ENCODE data around the gene NHP2. TPM values are rescaled to one million over a fixed set of nuclear protein-coding genes. Genes with fewer than 3 reads are reported as not detected.
A peak's percentile ranks its signal among the peaks of the same experiment; 100 is the strongest.

The NHP2 gene
- polyA plus RNA-seq, 3 donors: 68.9 to 139 (median 108) TPM

DNA sequence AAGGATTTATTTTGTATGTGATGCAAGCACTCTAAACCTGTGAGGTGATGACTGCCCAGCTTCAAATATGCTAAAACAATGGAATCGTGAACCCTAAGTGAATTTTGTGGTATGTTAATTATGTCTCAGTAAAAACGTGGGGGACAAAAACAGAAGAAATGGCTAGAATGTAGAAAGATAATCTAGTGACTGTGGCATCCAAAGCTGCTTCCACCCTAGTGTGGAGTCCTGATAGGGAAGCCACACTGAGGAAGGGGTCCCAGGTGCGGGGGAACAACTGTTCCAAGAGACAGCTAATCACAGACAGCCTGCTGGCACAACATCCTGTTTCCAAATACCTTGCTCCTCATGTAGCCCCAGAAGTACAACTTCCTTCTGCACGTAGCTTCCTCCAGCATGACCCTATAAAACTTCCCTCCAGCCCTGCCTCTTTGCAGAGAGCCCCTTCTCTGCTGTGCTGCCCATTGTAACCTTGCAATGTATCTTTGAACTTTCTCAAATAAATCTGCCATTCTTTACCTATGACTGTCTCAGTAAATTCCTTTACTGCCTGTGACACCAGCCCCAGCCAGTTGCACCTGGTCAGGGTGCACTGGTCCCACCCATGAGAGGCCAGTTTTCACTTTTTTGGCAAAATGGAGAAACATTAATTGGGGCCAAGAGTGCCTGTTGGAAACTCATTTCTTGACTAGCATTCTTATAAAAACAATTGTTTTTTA, 28.6 kb upstream of the NHP2 start:
- 0% methylated on average over 4 of the region's 4 CpGs for WGBS (ENCODE audit: insufficient coverage)
- no peaks in the 10 kb centered on the region for H3K9me3 ChIP-seq (replicated peaks in 1 of 2; ENCODE audit: control insufficient read depth in 1 of 2, insufficient read depth in 1 of 2, low read length in 2 of 2)
- Mint-ChIP-seq H3K4me1 (peaks cover 23% of the 10 kb centered on the region), H3K27me3 (ENCODE audit: low read depth in 3 of 3) (peaks cover 0 to 2% (median 0%) of the 10 kb centered on the region in 3 donors), H3K27ac (peak overlapping the region in 5 of 7 donors; percentile 43 to 75 (median 60)), H3K36me3 (no peaks in the 10 kb centered on the region), H3K4me3 (peak overlapping the region in 1 of 2 donors; percentile 59), H3K9me3 (peaks cover 0 to 5% (median 1%) of the 10 kb centered on the region in 7 donors)
- H3K4me2 ChIP-seq (replicated peaks; ENCODE audit: extremely low read depth, low read length, poor library complexity, severe bottlenecking): no peak overlapping the region
- no peaks in the 10 kb centered on the region for H3K36me3 ChIP-seq (replicated peaks in 1 of 2; ENCODE audit: control insufficient read depth in 1 of 2, insufficient read depth in 2 of 2, low read length in 2 of 2)
- TF ChIP-seq, protein P1, sequence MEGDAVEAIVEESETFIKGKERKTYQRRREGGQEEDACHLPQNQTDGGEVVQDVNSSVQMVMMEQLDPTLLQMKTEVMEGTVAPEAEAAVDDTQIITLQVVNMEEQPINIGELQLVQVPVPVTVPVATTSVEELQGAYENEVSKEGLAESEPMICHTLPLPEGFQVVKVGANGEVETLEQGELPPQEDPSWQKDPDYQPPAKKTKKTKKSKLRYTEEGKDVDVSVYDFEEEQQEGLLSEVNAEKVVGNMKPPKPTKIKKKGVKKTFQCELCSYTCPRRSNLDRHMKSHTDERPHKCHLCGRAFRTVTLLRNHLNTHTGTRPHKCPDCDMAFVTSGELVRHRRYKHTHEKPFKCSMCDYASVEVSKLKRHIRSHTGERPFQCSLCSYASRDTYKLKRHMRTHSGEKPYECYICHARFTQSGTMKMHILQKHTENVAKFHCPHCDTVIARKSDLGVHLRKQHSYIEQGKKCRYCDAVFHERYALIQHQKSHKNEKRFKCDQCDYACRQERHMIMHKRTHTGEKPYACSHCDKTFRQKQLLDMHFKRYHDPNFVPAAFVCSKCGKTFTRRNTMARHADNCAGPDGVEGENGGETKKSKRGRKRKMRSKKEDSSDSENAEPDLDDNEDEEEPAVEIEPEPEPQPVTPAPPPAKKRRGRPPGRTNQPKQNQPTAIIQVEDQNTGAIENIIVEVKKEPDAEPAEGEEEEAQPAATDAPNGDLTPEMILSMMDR (IDR thresholded peaks at IDR 0.05): no peak
- intact Hi-C loops (cut with micrococcal nuclease): no loop called here
- no peak overlapping the region for H2AFZ ChIP-seq (ENCODE audit: insufficient read depth, low read depth, low read length, poor library complexity, severe bottlenecking)
- H4K20me1 ChIP-seq (ENCODE audit: insufficient read depth, low read length): no peaks in the 10 kb centered on the region
- no peak overlapping the region for H3K4me3 ChIP-seq (replicated peaks in 1 of 3; ENCODE audit: low read depth in 2 of 3, low read length in 3 of 3)
- no peak overlapping the region for H3K9ac ChIP-seq (ENCODE audit: insufficient read depth, low read length, poor library complexity, severe bottlenecking)
- peak overlapping the region in 1 of 2 donors; percentile 28 for H3K27ac ChIP-seq (ENCODE audit: low read depth in 1 of 2, low read length in 2 of 2)
- H3K79me2 ChIP-seq (ENCODE audit: insufficient read depth, low read length): no peaks in the 10 kb centered on the region
- DNase-seq: peak; percentile 21 to 41 (median 33)
- H3K27me3 ChIP-seq (ENCODE audit: control insufficient read depth in 2 of 2, insufficient read depth in 2 of 2, low read length in 2 of 2): no peaks in the 10 kb centered on the region
- H3K4me1 ChIP-seq (ENCODE audit: control insufficient read depth in 1 of 2, insufficient read depth in 2 of 2, low read length in 2 of 2): peaks cover 13 to 22% of the 10 kb centered on the region in 2 donors

DNA sequence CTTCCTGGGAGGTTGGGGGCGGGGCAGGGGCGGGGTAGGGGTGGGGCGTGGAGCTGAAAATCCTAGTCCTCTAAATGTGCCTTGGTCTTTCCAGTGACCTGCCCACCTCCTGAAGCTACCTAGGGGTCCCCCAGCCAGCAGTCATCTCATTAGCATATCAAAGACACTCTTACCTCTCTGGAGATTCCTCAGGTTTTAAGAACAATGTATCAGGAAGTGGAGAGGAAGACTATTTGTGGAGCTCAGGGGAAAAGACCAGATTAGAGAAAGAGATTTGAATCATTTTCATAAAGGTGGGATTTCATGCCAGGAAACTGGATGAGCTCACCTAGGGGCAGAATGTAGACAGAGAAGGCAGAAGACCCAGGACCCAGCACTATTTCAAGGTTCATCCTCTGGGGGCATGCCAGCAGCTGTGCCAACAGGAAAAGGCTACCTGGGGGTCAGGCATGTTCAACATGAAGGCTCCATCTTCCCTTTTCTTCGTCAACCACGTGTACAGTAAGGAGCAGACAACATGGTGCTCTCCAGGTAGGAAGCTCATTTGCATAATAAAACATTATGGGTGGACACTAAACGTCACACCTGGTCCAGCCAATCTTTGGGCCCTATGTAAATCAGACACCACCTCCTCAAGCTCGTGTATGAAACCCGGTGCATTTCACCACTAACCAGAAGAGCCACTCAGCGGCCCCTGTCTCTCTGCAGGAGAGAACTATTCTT, 26.6 kb upstream of the NHP2 start:
- no CpG with 5 or more reads among the region's 9 CpGs for WGBS (ENCODE audit: insufficient coverage)
- Mint-ChIP-seq H3K9me3 (peaks cover 0 to 5% (median 1%) of the 10 kb centered on the region in 7 donors), H3K36me3 (no peaks in the 10 kb centered on the region), H3K27ac (no peak overlapping the region), H3K4me1 (peaks cover 16% of the 10 kb centered on the region), H3K4me3 (no peak overlapping the region), H3K27me3 (ENCODE audit: low read depth in 3 of 3) (peaks cover 0 to 2% (median 0%) of the 10 kb centered on the region in 3 donors)
- no peaks in the 10 kb centered on the region for H3K79me2 ChIP-seq (ENCODE audit: insufficient read depth, low read length)
- H3K27ac ChIP-seq (ENCODE audit: low read depth in 1 of 2, low read length in 2 of 2): no peak overlapping the region
- no peaks in the 10 kb centered on the region for H4K20me1 ChIP-seq (ENCODE audit: insufficient read depth, low read length)
- no peaks in the 10 kb centered on the region for H3K36me3 ChIP-seq (replicated peaks in 1 of 2; ENCODE audit: control insufficient read depth in 1 of 2, insufficient read depth in 2 of 2, low read length in 2 of 2)
- H2AFZ ChIP-seq (ENCODE audit: insufficient read depth, low read depth, low read length, poor library complexity, severe bottlenecking): no peak overlapping the region
- H3K4me3 ChIP-seq (replicated peaks in 1 of 3; ENCODE audit: low read depth in 2 of 3, low read length in 3 of 3): no peak overlapping the region
- H3K9ac ChIP-seq (ENCODE audit: insufficient read depth, low read length, poor library complexity, severe bottlenecking): no peak overlapping the region
- no peaks in the 10 kb centered on the region for H3K27me3 ChIP-seq (ENCODE audit: control insufficient read depth in 2 of 2, insufficient read depth in 2 of 2, low read length in 2 of 2)
- peaks cover 13% of the 10 kb centered on the region in 2 donors for H3K4me1 ChIP-seq (ENCODE audit: control insufficient read depth in 1 of 2, insufficient read depth in 2 of 2, low read length in 2 of 2)
- TF ChIP-seq, protein P1 (IDR thresholded peaks at IDR 0.05): no peak
- no peaks in the 10 kb centered on the region for H3K9me3 ChIP-seq (replicated peaks in 1 of 2; ENCODE audit: control insufficient read depth in 1 of 2, insufficient read depth in 1 of 2, low read length in 2 of 2)
- DNase-seq: no peak
- H3K4me2 ChIP-seq (replicated peaks; ENCODE audit: extremely low read depth, low read length, poor library complexity, severe bottlenecking): no peak overlapping the region
- intact Hi-C loops (cut with micrococcal nuclease): no loop called here

All from CD14-positive monocyte (primary cell).